GM13977 (cell line): Measurements from ENCODE around the gene UBR1.
"Not testable (repeated sequence)": the region's sequence is repeated elsewhere in the genome, so short reads cannot be mapped to it uniquely, and the experiment has no call there.

Experiments
- DNase-seq: peaks from one replicate; pipeline ENCODE4 v3.0.0; 2012; ENCODE audit warnings: low spot score
- CTCF ChIP-seq: IDR thresholded peaks from 2 replicates; pipeline ENCODE4 v1.5.1; 2012; ENCODE audit warnings: mild to moderate bottlenecking, control low read depth; ENCODE audit not compliant: insufficient read depth; ENCODE audit errors: extremely low read depth, missing control alignments
- in situ Hi-C: fragments of 300-500 bp; cut with MboI; formaldehyde crosslinking; loops from one replicate; pipeline ENCODE4 v1.12.0; 2022; ENCODE audit warnings: low sequenced_read_pairs, low pct_unique_long_range_greater_than_20kb, mixed read lengths, inconsistent platforms; ENCODE audit not compliant: unreplicated experiment

UBR1 gene

DNA sequence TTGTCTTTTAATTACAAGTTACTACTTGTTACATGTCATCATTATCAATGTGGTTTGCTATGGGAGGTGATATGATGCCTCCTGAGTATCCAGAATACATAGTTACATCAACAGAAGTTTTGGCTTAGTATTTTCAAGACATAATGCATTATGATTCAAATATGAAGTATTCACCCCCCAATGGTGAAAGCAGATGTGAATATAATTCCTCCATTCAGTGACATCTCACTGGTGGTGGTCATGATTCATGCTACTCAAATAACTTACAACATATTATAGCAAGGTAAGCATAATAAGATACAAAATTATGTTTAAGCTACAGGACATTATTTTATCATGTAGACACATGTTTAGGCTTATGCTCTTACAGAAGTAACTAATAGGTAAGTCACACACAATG, 150.3 kb downstream of the UBR1 start:
- no peak for DNase-seq
- in situ Hi-C loops, result no loop called here
- TF ChIP-seq CTCF, result no peak

GRCh38 chr15:42954291-42954690, 151.5 kb downstream of the UBR1 start:
- no peak for TF ChIP-seq CTCF
- in situ Hi-C loops, result no loop called here
- no peak for DNase-seq

- in situ Hi-C loops, DNase-seq: not testable (repeated sequence)
These were observed 156.9 kb downstream of the UBR1 start for GRCh38 chr15:42948898-42949297.

DNA sequence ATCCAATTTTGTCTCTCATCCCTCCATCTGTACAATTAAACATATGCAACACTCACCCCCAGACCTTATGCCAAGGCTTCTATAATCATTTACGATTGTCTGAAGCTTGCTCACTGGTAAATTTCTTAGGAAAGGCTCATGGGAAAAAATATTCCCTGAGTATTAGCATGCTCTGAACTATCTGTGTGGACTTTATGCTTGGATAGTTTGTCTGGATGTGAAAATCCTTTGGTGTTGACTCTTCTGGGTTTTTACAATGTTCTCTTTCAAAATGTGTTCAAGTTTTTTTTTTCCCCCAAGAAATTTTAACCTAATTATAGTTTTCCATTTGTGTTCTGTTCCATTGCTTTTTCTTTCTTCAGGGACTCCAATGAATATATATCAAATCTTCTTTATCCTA, 165.3 kb downstream of the UBR1 start:
- no peak for TF ChIP-seq CTCF
- no peak for DNase-seq
- in situ Hi-C loops, result no loop called here

DNA sequence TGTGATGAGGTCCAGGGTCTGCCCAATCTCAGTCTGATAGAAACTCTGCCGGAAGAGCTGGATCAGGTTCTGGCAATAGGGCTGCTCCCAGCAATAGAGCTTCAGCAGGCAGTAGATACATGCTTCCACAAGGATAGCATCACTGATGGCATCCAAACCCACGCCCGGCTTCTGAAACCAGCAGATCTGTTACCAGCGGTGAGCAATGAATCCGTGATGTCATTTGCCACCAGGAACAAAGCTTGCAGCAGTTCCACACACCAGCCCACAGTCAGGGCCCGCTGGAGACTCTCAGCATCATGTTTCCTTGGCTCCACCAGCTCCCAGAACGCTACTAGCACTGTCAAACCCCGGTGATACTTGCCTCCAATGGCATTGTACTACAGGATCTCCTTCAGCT, 166.0 kb downstream of the UBR1 start:
- DNase-seq, result no peak
- in situ Hi-C loops, result no loop called here
- no peak for TF ChIP-seq CTCF

- no peak for DNase-seq
- TF ChIP-seq CTCF, result no peak
- in situ Hi-C loops, result no loop called here
These were observed 168.7 kb downstream of the UBR1 start for GRCh38 chr15:42937143-42937542.

DNA sequence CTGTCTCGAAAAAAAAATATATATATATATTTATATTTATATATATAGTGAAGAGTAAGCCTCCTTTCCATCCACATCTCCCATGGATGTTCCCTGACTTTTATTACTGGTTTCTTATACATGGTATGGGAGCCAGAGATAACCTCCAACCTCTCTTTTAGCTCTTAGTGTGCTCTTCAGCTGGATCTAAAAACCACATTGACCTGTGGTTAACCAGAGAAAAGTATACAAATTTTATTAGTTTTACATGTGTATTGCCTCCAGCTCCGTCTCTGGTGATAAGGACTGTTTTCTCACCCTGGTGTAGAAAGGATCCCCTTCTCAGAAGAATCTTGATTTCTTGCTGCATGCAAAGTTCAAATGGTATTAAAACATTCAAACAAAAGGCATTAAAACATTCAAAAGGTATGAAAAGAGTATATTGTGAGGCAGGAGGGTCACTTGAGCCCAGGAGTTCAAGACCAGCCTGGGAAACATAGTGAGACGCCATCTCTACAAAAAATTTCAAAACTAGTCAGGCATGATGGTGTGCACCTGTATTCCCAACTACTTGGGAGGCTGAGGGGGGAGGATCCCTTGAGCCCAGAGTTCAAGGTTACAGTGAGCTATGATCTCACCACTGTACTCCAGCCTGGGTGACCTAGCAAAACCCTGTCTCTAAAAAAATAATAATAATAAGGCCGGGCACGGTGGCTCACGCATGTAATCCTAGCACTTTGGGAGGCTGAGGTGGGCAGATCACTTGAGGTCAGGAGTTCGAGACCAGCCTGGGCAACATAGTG, 171.8 kb downstream of the UBR1 start:
- in situ Hi-C loops, result no loop called here
- TF ChIP-seq CTCF, result no peak
- DNase-seq, result no peak
